Natural killer cell (primary cell): Measurements from ENCODE around the gene UMPS. TPM values are rescaled to one million over a fixed set of nuclear protein-coding genes. Genes with fewer than 3 reads are reported as not detected.

Experiments used
- ATAC-seq, 3 donors: fragments of 150-1000 bp in 2 of 3; fragments of 200-7000 bp in 1 of 3; cut with Tn5 transposase; 1 replicate in 1 of 3; 2 replicates in 2 of 3; pipeline ENCODE4 v1.10.0; 2021; ENCODE audit warnings: mild to moderate bottlenecking in 2 of 3, moderate library complexity in 2 of 3
- DNase-seq, 2 donors: peaks; one replicate each; pipeline versions ENCODE4 v3.0.0 to v3.0.0-alpha.2; 2013 to 2021; ENCODE audit warnings: mixed read lengths in 1 of 2
- H3K27ac ChIP-seq: one replicate; pipeline ENCODE4 v1.5.1; 2013; ENCODE audit warnings: mild to moderate bottlenecking, low read length
- H3K27me3 ChIP-seq: one replicate; pipeline ENCODE4 v1.6.1; 2013; ENCODE audit warnings: low read length; ENCODE audit not compliant: control insufficient read depth, insufficient read depth
- H3K36me3 ChIP-seq: one replicate; pipeline ENCODE4 v1.6.1; 2013; ENCODE audit warnings: low read length; ENCODE audit not compliant: control insufficient read depth, insufficient read depth
- H3K4me1 ChIP-seq: one replicate; pipeline ENCODE4 v1.6.1; 2013; ENCODE audit warnings: low read length; ENCODE audit not compliant: control insufficient read depth, insufficient read depth
- H3K4me3 ChIP-seq: one replicate; pipeline ENCODE4 v1.5.1; 2013; ENCODE audit warnings: low read length
- H3K9me3 ChIP-seq: one replicate; pipeline ENCODE4 v1.6.1; 2013; ENCODE audit warnings: low read length; ENCODE audit not compliant: control insufficient read depth, insufficient read depth
- H3K27ac Mint-ChIP-seq, 2 donors: one replicate each; pipeline ENCODE4 v1.8.0; 2022; ENCODE audit warnings: mild to moderate bottlenecking in 2 of 2, mixed read lengths in 2 of 2, moderate library complexity in 1 of 2
- H3K27me3 Mint-ChIP-seq, 2 donors: one replicate each; pipeline ENCODE4 v1.8.0; 2022; ENCODE audit warnings: low read depth in 2 of 2, mixed read lengths in 2 of 2
- H3K36me3 Mint-ChIP-seq: one replicate; pipeline ENCODE4 v1.8.0; 2022; ENCODE audit warnings: mixed read lengths
- H3K4me1 Mint-ChIP-seq, 2 donors: one replicate each; pipeline ENCODE4 v1.8.0; 2022; ENCODE audit warnings: mixed read lengths in 2 of 2
- H3K4me3 Mint-ChIP-seq: one replicate; pipeline ENCODE4 v1.8.0; 2022; ENCODE audit warnings: mild to moderate bottlenecking, moderate library complexity, mixed read lengths
- H3K9me3 Mint-ChIP-seq, 2 donors: one replicate each; pipeline ENCODE4 v1.8.0; 2022; ENCODE audit warnings: mixed read lengths in 2 of 2
- CTCF ChIP-seq: fragments of 200-600 bp; IDR thresholded peaks from one replicate; pipeline ENCODE4 v1.8.0; 2022; ENCODE audit warnings: antibody characterized with exemption
- WGBS: methylation state at CpG from one replicate; pipeline ENCODE4 v1.1.7; 2013; ENCODE audit warnings: missing lambda C conversion rate; ENCODE audit not compliant: insufficient coverage; 5-methylcytosine and 5-hydroxymethylcytosine counted together
- intact Hi-C: fragments of 100-400 bp; cut with micrococcal nuclease; formaldehyde crosslinking; loops from one replicate; pipeline ENCODE4 v1.14.2; 2022
- total RNA-seq, 4 donors: library from RNA; stranded (reverse); fragments of 120-200 nt in 1 of 4; gene quantifications; one replicate each; pipeline versions ENCODE4 v1.2.3 to v1.2.4, GENCODE V29; 2013 to 2022

Gene UMPS
- total RNA-seq, 3 donors from 2014 or later (not counting 1 experiment from before 2014, with no cell fraction given), result 9.1 to 21.2 (median 12.2) TPM

GRCh38 chr3:124688581-124689454, 41.4 kb upstream of the UMPS start:
- peak; percentile 79 to 98 (median 97) for ATAC-seq
- peak; percentile 65 to 82 for DNase-seq
- no peaks in the 10 kb centered on the region for H3K36me3 Mint-ChIP-seq
- no peak overlapping the region for H3K4me3 ChIP-seq
- peaks cover 5% of the 10 kb centered on the region for H3K4me1 ChIP-seq
- H3K27me3 ChIP-seq, result no peaks in the 10 kb centered on the region
- no peaks in the 10 kb centered on the region for H3K9me3 Mint-ChIP-seq
- no peaks in the 10 kb centered on the region for H3K9me3 ChIP-seq
- no peak overlapping the region for H3K27ac ChIP-seq
- 20% methylated on average over 9 of the region's 11 CpGs for WGBS
- no peak overlapping the region for H3K27ac Mint-ChIP-seq
- H3K36me3 ChIP-seq, result no peaks in the 10 kb centered on the region
- no peak overlapping the region for H3K4me3 Mint-ChIP-seq
- peaks cover 6 to 12% of the 10 kb centered on the region in 2 donors for H3K4me1 Mint-ChIP-seq
- intact Hi-C loops, result loop anchor here (1.0 kb wide), 2 partner anchors 69 to 124 kb away; no protein-coding TSS in a partner anchor
- TF ChIP-seq CTCF, result peak; percentile 87
- peaks cover 0 to 3% of the 10 kb centered on the region in 2 donors for H3K27me3 Mint-ChIP-seq

DNA sequence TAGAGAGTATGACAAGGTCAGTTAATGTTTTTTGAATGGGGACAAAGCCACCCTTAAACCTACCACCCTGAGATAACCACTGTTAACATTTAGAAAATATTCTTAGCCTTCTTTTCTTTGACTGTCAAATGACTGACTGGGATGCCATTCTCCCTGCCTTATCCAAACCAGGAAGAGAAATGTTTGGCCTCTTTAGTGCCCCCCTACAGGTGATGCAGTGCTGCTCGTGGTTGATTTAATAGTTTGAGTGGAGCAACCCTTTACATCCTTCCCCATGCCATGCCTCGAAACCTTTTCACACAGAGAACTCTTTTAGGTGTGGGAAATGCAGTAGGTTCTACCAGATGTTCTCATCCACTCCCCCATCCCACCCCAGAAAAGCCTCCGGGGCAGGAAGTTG, 38.7 kb upstream of the UMPS start:
- intact Hi-C loops, result no loop called here
- no peaks in the 10 kb centered on the region for H3K9me3 Mint-ChIP-seq
- DNase-seq (no peak), ATAC-seq (no peak)
- H3K36me3 ChIP-seq, result no peaks in the 10 kb centered on the region
- peaks cover 5% of the 10 kb centered on the region for H3K4me1 ChIP-seq
- no peak overlapping the region for H3K4me3 Mint-ChIP-seq
- H3K27me3 Mint-ChIP-seq, result peaks cover under 1 to 10% of the 10 kb centered on the region in 2 donors
- no peak overlapping the region for H3K27ac ChIP-seq
- no peaks in the 10 kb centered on the region for H3K9me3 ChIP-seq
- H3K27me3 ChIP-seq, result no peaks in the 10 kb centered on the region
- H3K4me3 ChIP-seq, result no peak overlapping the region
- WGBS, result 80% methylated on average over 1 of the region's 3 CpGs
- no peak for TF ChIP-seq CTCF
- H3K36me3 Mint-ChIP-seq, result no peaks in the 10 kb centered on the region
- H3K27ac Mint-ChIP-seq, result no peak overlapping the region
- peaks cover 6 to 7% of the 10 kb centered on the region in 2 donors for H3K4me1 Mint-ChIP-seq

GRCh38 chr3:124694486-124694885, 35.8 kb upstream of the UMPS start:
- no peaks in the 10 kb centered on the region for H3K27me3 ChIP-seq
- Mint-ChIP-seq H3K4me1 (no peaks in the 10 kb centered on the region), H3K27ac (no peak overlapping the region), H3K27me3 (peaks cover 8 to 18% of the 10 kb centered on the region in 2 donors), H3K9me3 (no peaks in the 10 kb centered on the region), H3K4me3 (no peak overlapping the region), H3K36me3 (no peaks in the 10 kb centered on the region)
- intact Hi-C loops, result no loop called here
- TF ChIP-seq CTCF, result no peak
- ATAC-seq, result peak in 1 of 3 donors; percentile 11
- H3K4me3 ChIP-seq, result no peak overlapping the region
- DNase-seq, result no peak
- H3K36me3 ChIP-seq, result no peaks in the 10 kb centered on the region
- H3K4me1 ChIP-seq, result no peaks in the 10 kb centered on the region
- no peak overlapping the region for H3K27ac ChIP-seq
- 72% methylated on average over 5 of the region's 5 CpGs for WGBS
- no peaks in the 10 kb centered on the region for H3K9me3 ChIP-seq
